ENCODE data around the gene DGCR2. TPM values are rescaled to one million over a fixed set of nuclear protein-coding genes. Genes with fewer than 3 reads are reported as not detected.

Gene DGCR2
- total RNA-seq, 1 experiment from 2014 or later, result 42.9 TPM

DNA sequence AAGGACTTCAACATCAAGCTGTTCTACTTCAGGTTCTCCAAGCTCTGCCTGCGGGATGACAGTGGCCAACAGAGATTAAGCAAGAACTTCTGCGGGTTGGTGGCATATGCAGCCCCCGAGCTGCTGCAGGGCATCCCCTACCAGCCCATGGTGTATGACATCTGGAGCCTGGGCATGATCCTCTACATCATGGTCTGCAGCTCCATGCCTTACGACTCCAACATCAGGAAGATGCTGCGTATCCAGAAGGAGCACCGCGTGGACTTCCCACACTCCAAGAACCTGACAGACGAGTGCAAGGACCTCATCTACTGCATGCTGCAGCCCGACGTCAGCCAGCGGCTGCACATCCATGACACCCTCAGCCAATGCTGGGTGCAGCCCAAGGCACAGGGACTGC is 2.8 kb upstream of the DGCR2 start:
- RAD21 ChIA-PET (ENCODE audit: low non-redundant PET in 1 of 2, low total read pairs in 2 of 2, uncharacterized antibody in 2 of 2, unreplicated experiment in 2 of 2), result no interaction called here
- Histone ChIP-seq H3K9me2 (ENCODE audit: insufficient read depth) (no peaks in the 10 kb centered on the region), H3K4me1 (ENCODE audit: control insufficient read depth in 1 of 2, insufficient read depth in 2 of 2, low read length in 2 of 2) (peaks cover 10 to 22% of the 10 kb centered on the region in 2 experiments), H3K79me2 (ENCODE audit: insufficient read depth, low read length) (peaks cover 22% of the 10 kb centered on the region), H3K4me2 (ENCODE audit: low read length) (no peak overlapping the region), H3K9ac (ENCODE audit: low read length) (no peak overlapping the region), H2AFZ (ENCODE audit: low read depth, low read length, poor library complexity, severe bottlenecking) (no peak overlapping the region), H3K4me3 (replicated peaks in 1 of 2; ENCODE audit: low read depth in 1 of 2, low read length in 2 of 2) (no peak overlapping the region), H4K20me1 (ENCODE audit: insufficient read depth) (no peaks in the 10 kb centered on the region), H3K36me3 (ENCODE audit: control insufficient read depth in 1 of 2, insufficient read depth in 2 of 2, low read length in 2 of 2) (0 out of 4 replicates have a peak, but pooled peaks cover 0 to 4% of the 10 kb centered on the region in 2 experiments), H3K27ac (ENCODE audit: low read depth, low read length) (no peak overlapping the region), H3K27me3 (ENCODE audit: insufficient read depth, low read length) (no peaks in the 10 kb centered on the region), H3K9me3 (ENCODE audit: control insufficient read depth in 1 of 2, insufficient read depth in 1 of 2, low read depth in 1 of 2, low read length in 2 of 2) (no peaks in the 10 kb centered on the region)
- TF ChIP-seq ZNF274 (IDR thresholded peaks at IDR 0.05; ENCODE audit: low read depth, low read length) (no peak), TCF7L2 (IDR thresholded peaks at IDR 0.05; ENCODE audit: borderline replicate concordance, extremely low read depth, insufficient read depth, insufficient read length) (no peak), RAD21 (IDR thresholded peaks at IDR 0.05; ENCODE audit: low read depth) (no peak), SRF (IDR thresholded peaks at IDR 0.05; ENCODE audit: low read depth) (no peak), ELF1 (IDR thresholded peaks at IDR 0.05; ENCODE audit: borderline replicate concordance, low read depth) (no peak), ATF3 (IDR thresholded peaks at IDR 0.05) (no peak), CBX3 (IDR thresholded peaks at IDR 0.05; ENCODE audit: low read depth) (no peak), ZBTB33 (IDR thresholded peaks at IDR 0.05; ENCODE audit: extremely low read depth, insufficient replicate concordance, low read length) (no peak), ZFX (IDR thresholded peaks at IDR 0.05) (no peak), JUND (IDR thresholded peaks at IDR 0.05) (no peak), FOSL1 (IDR thresholded peaks at IDR 0.05; ENCODE audit: low read depth) (no peak)
- TF ChIP-seq, protein P1, sequence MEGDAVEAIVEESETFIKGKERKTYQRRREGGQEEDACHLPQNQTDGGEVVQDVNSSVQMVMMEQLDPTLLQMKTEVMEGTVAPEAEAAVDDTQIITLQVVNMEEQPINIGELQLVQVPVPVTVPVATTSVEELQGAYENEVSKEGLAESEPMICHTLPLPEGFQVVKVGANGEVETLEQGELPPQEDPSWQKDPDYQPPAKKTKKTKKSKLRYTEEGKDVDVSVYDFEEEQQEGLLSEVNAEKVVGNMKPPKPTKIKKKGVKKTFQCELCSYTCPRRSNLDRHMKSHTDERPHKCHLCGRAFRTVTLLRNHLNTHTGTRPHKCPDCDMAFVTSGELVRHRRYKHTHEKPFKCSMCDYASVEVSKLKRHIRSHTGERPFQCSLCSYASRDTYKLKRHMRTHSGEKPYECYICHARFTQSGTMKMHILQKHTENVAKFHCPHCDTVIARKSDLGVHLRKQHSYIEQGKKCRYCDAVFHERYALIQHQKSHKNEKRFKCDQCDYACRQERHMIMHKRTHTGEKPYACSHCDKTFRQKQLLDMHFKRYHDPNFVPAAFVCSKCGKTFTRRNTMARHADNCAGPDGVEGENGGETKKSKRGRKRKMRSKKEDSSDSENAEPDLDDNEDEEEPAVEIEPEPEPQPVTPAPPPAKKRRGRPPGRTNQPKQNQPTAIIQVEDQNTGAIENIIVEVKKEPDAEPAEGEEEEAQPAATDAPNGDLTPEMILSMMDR (IDR thresholded peaks at IDR 0.05 in 2 of 3, conservative IDR thresholded peaks at IDR 0.05 in 1 of 3; ENCODE audit: borderline replicate concordance in 1 of 3, insufficient read depth in 1 of 3, low read depth in 2 of 3, low read length in 2 of 3), result no peak
- TF ChIP-seq, protein P2, sequence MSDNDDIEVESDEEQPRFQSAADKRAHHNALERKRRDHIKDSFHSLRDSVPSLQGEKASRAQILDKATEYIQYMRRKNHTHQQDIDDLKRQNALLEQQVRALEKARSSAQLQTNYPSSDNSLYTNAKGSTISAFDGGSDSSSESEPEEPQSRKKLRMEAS (IDR thresholded peaks at IDR 0.05), result no peak
- TF ChIP-seq, protein P3, sequence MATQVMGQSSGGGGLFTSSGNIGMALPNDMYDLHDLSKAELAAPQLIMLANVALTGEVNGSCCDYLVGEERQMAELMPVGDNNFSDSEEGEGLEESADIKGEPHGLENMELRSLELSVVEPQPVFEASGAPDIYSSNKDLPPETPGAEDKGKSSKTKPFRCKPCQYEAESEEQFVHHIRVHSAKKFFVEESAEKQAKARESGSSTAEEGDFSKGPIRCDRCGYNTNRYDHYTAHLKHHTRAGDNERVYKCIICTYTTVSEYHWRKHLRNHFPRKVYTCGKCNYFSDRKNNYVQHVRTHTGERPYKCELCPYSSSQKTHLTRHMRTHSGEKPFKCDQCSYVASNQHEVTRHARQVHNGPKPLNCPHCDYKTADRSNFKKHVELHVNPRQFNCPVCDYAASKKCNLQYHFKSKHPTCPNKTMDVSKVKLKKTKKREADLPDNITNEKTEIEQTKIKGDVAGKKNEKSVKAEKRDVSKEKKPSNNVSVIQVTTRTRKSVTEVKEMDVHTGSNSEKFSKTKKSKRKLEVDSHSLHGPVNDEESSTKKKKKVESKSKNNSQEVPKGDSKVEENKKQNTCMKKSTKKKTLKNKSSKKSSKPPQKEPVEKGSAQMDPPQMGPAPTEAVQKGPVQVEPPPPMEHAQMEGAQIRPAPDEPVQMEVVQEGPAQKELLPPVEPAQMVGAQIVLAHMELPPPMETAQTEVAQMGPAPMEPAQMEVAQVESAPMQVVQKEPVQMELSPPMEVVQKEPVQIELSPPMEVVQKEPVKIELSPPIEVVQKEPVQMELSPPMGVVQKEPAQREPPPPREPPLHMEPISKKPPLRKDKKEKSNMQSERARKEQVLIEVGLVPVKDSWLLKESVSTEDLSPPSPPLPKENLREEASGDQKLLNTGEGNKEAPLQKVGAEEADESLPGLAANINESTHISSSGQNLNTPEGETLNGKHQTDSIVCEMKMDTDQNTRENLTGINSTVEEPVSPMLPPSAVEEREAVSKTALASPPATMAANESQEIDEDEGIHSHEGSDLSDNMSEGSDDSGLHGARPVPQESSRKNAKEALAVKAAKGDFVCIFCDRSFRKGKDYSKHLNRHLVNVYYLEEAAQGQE (IDR thresholded peaks at IDR 0.05; ENCODE audit: low read depth), result no peak
- BruUV-seq (replicated peaks), result no TSS peak
- POLR2A ChIA-PET, result no interaction called here
- ATAC-seq (no peak), DNase-seq (ENCODE audit: low read depth, low spot score) (no peak)
- CTCF ChIA-PET, result interaction anchor here (1.3 kb wide), 1 partner anchor 19 kb away, joined by 3 read pairs; the partner anchor contains the start of gene ESS2
- intact Hi-C loops (cut with micrococcal nuclease), result no loop called here
